Measurements from ENCODE around the gene TAF6. TPM values are rescaled to one million over a fixed set of nuclear protein-coding genes. Genes with fewer than 3 reads are reported as not detected.

Gene TAF6
- total and polyA plus RNA-seq, 9 of the 15 experiments (the other 6 are each of a cell fraction or from before 2014, with no cell fraction given), result 0.78 to 78.7 (median 21.3) TPM

DNA sequence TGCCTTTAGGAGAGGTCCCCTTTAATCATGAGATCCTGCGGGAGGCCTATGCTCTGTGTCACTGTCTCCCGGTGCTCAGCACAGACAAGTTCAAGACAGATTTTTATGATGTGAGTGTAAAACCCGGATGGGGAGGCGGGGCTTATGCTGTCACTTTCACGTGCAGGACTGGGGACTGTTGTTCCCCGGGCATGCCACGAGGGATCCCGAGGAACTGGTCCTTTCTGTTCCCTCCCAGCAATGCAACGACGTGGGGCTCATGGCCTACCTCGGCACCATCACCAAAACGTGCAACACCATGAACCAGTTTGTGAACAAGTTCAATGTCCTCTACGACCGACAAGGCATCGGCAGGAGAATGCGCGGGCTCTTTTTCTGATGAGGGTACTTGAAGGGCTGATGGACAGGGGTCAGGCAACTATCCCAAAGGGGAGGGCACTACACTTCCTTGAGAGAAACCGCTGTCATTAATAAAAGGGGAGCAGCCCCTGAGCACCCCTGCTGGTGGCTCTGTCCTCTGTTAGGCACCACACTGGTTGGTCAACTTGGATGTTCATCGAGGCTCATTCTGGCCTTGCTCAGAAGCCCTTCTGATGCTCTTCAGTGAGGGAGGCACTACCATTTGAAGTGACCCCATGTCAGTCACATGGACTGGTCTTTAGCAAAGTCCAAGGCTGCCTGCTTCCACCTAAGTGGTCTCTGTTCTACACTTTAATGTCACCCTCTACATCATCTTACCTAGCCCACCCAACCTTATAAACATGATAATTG is 27.6 kb downstream of the TAF6 start (continued):
- no peak for TF ChIP-seq SP2 (IDR thresholded peaks at IDR 0.05; ENCODE audit: extremely low read depth, low read depth, low read length, poor library complexity, severe bottlenecking)
- peak; percentile 63 for TF ChIP-seq PML (IDR thresholded peaks at IDR 0.05; ENCODE audit: low read length)
- no peak for TF ChIP-seq RB1 (IDR thresholded peaks at IDR 0.05; ENCODE audit: low read depth)
- TF ChIP-seq PHB (CRISPR knock-in tag; IDR thresholded peaks at IDR 0.05), result peak; percentile 86; the same call in 1 of the 2 replicates
- TF ChIP-seq, protein P1, sequence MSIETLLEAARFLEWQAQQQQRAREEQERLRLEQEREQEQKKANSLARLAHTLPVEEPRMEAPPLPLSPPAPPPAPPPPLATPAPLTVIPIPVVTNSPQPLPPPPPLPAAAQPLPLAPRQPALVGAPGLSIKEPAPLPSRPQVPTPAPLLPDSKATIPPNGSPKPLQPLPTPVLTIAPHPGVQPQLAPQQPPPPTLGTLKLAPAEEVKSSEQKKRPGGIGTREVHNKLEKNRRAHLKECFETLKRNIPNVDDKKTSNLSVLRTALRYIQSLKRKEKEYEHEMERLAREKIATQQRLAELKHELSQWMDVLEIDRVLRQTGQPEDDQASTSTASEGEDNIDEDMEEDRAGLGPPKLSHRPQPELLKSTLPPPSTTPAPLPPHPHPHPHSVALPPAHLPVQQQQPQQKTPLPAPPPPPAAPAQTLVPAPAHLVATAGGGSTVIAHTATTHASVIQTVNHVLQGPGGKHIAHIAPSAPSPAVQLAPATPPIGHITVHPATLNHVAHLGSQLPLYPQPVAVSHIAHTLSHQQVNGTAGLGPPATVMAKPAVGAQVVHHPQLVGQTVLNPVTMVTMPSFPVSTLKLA (conservative IDR thresholded peaks at IDR 0.05), result peak; percentile 40 to 60
- no peak; the same call in 1 of the 2 replicates for TF ChIP-seq THRAP3 (IDR thresholded peaks at IDR 0.05; ENCODE audit: borderline replicate concordance)
- TF ChIP-seq XRCC5 (IDR thresholded peaks at IDR 0.05; ENCODE audit: low read depth, low read length), result 0 out of 2 replicates have a peak, but pooled peaks have one; percentile 61
- TF ChIP-seq NBN (IDR thresholded peaks at IDR 0.05; ENCODE audit: low read depth), result no peak
- no peak for TF ChIP-seq ZNF197 (CRISPR knock-in tag; IDR thresholded peaks at IDR 0.05; ENCODE audit: low read depth)
- TF ChIP-seq, protein P2, sequence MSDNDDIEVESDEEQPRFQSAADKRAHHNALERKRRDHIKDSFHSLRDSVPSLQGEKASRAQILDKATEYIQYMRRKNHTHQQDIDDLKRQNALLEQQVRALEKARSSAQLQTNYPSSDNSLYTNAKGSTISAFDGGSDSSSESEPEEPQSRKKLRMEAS (CRISPR knock-in tag; IDR thresholded peaks at IDR 0.05), result peak; percentile 45
- no peak for TF ChIP-seq MYC (IDR thresholded peaks at IDR 0.05; ENCODE audit: low read depth, low read length)
- 0 out of 2 replicates have a peak, but pooled peaks have one; percentile 32 for TF ChIP-seq MYC (CRISPR knock-in tag; IDR thresholded peaks at IDR 0.05; ENCODE audit: borderline replicate concordance, low read depth)
- TF ChIP-seq SMARCA5 (IDR thresholded peaks at IDR 0.05), result no peak
- no peak for TF ChIP-seq CBFA2T2 (conservative IDR thresholded peaks at IDR 0.05)
- TF ChIP-seq FOXK1 (CRISPR knock-in tag; IDR thresholded peaks at IDR 0.05; ENCODE audit: borderline replicate concordance), result 0 out of 2 replicates have a peak, but pooled peaks have one; percentile 42
- no peak for TF ChIP-seq PHF8 (IDR thresholded peaks at IDR 0.05; ENCODE audit: borderline replicate concordance, low read length)

Measured in K562 (cell line).